Stimulated activated CD4-positive, alpha-beta T cell treated with anti-CD3 and anti-CD28 coated beads, Interleukin-2, amount 100 ng/mL, for 4 hours (primary cell): ENCODE measurements around the gene ACTN4.
"Not testable (repeated sequence)": the region's sequence is repeated elsewhere in the genome, so short reads cannot be mapped to it uniquely, and the experiment has no call there.

Experiments used
- DNase-seq: peaks from one replicate; pipeline ENCODE4 v3.0.0-alpha.2; 2020; ENCODE audit warnings: low read depth

ACTN4 gene

DNA sequence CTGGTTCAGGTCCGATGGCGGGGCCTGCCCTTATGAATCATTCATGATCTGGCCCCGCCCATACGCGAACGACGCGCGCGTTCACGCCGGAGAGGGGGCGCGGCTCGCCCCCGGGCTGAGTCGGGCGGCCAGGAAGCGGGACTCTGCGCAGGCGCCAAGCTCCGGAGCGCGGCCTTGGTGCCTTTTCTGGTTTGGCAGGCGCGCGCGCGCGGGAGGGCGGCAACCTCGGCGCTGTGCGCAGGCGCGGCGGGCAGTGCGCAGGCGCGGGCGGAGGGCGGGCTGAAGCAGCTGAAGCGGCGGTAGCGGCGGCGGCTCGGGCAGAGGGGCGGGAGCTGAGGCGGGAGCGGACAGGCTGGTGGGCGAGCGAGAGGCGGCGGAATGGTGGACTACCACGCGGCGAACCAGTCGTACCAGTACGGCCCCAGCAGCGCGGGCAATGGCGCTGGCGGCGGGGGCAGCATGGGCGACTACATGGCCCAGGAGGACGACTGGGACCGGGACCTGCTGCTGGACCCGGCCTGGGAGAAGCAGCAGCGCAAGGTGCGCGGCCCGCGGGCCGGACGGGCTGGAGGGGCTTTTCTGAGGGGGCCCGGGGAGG is at the start of gene ACTN4:
TSS of gene ACTN4 (plus strand) at position 282 of the 598 bp plus-strand sequence. CDS start at position 379, 97 bp downstream.
- peak; percentile 100 for DNase-seq

- no peak for DNase-seq
Measured at GRCh38 chr19:38599722-38600121, 47.7 kb upstream of the ACTN4 start.

- DNase-seq = not testable (repeated sequence)
Measured at GRCh38 chr19:38602856-38603255, 44.6 kb upstream of the ACTN4 start.

- DNase-seq = no peak
Measured at GRCh38 chr19:38606131-38606530, 41.3 kb upstream of the ACTN4 start.

GRCh38 chr19:38614289-38614688 is 33.2 kb upstream of the ACTN4 start:
- DNase-seq = no peak

DNA sequence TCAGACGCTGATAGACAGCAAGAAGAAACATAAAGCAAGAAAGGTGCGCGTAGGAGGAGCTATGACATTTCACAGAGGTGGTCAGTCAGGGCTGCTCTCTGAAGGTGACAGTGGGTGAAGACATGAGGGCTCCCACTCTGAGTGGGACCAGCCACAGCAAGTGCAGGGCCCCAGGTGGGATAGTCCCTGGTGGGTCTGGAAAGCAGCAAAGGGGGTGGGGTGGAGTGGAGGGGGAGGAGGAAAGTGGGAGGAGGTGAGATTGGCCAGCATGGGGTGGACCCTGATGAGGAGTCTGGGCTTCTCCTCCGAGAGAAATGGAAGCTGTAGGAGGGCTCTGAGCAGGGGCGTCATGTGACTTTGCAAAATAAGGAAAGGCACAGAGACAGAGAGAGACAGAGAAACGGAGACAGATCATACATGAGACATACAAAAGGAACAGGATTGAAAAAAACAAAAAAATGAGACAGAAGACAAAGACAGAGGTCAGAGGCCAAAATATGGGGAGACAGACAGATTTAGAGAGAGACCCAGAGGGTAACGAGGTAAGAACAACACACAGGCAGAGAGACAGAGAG is 32.4 kb upstream of the ACTN4 start:
- DNase-seq = no peak

DNA sequence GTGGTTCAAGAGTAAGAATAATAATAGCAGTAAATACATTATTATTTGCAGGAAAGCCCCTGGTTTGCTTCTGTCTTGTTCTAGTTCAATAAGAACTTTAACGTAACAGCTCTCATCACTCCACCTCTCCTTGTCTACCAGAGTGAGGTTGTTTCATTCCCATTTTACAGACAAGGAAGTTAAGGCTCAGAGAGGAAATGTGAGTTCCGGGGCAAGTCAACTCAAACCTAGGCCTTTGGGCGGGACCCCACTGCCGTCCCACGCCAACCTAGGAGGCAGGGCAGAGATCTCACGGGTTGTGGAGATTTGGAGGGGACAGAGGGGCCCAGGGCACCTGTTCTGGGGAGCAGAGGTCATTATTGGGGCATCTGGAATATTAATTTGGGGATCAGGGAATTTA is 31.2 kb upstream of the ACTN4 start:
- DNase-seq = no peak

- no peak for DNase-seq
Measured at GRCh38 chr19:38617283-38617763, 30.1 kb upstream of the ACTN4 start.

DNA sequence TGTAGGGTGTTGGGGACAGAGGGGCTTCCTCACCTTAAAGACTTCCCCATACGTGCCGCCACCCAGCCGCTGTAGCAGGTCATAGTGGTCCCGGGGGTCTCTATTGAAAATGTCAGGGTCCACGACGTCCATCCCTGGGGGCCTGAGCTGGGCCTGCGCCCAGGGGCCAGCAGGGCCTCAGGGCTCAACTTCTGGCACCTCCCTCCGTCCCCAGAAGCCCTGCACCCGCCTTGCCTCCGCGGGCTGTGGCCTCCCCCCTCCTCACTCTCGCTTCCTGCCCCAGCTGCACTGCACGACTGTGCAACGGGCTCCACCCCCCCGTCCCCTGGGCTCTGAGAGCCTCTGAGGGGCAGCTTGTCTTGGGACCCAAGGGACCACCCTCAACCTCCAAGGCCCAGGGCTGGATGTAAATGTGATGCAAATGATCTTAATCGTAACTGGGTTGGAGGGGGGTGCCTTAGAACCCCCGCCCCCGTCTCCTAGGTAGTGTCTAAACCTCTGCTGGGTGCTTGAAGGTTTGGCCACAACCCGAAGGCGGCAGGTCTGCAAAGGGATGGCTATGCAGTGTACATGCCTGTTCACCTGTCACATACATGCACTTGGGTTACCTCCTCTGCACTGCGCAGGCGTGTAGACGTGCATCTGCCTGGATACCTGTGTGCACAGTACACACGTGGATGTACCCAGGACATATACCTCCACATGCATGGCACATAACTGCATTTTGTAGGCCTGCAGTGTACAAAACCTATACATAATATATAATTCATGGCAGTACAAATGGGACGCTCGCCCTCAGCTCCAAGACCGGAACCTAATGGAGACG is 29.5 kb upstream of the ACTN4 start, which contains the start of gene MAP4K1:
TSS of gene MAP4K1 (minus strand) at position 190 of the 826 bp plus-strand sequence. CDS start at position 132, 58 bp downstream.
- peak; percentile 39 for DNase-seq

DNA sequence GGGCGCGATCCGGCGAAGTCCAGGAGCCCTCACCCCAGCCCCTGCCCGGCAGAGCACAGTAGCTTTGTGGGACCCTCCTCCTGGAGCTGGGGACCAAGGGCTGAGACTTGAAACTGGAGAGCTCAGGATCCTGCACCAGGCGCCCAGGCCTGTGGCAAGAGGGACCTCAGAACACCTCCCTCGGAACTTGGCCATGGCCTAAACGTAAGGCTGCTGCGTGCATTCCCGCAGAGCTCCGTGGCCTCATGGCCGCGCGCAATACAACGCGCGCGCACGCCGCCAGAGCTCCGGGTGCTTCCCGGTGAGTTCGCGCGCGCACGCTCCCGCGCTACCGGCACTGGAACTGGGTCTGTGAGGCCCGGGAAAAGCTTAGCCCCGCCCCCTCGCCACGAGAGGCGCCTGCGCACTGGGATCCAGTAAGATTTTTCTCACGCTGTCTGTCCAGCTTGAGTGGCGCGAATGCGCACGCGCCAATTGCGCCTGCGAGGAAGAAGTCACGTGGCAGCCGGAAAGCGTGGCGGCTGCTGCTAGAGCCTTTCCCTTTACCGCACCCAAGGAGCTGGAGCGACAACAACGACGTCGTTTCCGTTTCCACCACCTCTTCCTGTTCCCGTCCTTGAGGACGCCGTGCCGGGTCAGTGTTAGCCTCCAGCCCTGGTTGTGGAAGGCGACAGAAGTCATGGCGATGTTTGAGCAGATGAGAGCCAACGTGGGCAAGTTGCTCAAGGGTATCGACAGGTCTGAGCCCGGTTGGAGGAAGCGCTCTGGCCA is 28.7 kb upstream of the ACTN4 start, which contains the start of gene EIF3K:
TSS of gene EIF3K (plus strand) at position 599 of the 771 bp plus-strand sequence. CDS start at position 680, 81 bp downstream.
- peak; percentile 95 for DNase-seq

GRCh38 chr19:38619361-38620174 is 27.9 kb upstream of the ACTN4 start:
- DNase-seq = no peak

- DNase-seq = no peak
Measured at GRCh38 chr19:38624822-38625221, 22.6 kb upstream of the ACTN4 start.

- DNase-seq = no peak
Measured at GRCh38 chr19:38626401-38626800, 21.0 kb upstream of the ACTN4 start.

DNA sequence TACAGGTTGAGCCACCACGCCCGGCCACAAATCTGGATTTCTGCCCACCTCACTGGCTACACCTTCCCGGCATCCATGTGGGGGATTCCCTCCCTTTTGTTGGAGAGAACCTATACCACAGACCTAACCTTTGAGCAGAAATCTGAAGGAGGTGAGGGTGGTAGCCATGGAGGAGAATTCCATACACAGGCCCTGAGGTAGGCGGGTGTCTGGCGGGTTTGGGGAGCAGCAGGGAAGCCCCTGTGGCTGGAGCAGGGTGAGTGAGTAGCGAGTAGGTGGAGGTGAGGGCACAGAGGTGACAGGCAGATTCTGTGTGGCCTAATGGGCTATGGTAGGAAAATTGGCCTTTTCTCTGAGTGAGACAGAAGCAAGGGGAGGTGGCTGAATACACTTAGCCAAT is 17.9 kb upstream of the ACTN4 start:
- DNase-seq = no peak

- DNase-seq = not testable (repeated sequence)
Measured at GRCh38 chr19:38631301-38631700, 16.1 kb upstream of the ACTN4 start.

GRCh38 chr19:38631811-38632475 is 15.5 kb upstream of the ACTN4 start:
- DNase-seq = not testable (repeated sequence)

DNA sequence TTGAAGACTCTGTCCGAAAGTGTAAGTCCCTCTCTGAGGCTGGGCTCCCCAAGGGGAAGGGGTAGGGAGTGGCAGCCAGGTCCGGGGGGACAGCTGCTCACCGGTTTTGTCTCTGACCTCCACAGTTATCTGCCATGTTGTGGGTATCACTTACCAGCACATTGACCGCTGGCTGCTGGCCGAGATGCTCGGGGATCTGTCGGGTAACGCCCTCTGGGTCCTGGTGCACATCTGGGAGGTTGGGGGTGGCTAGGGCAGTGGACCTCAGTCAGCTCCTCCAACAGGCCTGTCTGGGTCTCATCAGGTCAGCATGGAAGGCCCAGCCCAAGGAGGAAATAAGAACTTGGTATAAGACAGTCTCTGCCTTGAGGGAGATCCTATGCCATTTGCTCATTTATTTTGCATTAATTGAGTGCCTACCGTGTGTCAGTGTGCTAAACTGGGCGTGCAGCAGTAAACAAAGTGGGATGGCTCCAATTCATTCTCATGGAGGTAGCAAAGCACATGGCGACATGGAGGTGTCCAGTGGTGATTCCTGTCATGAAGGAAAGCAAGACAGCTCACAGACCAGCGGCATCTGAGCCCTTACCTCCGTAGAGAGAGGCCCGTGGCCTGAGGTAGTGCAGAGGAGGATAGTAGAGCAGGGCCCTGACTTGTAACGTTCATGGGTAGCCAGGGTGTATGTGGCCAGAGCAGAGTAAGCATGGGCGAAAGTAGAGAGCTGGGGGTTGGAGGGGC is 14.8 kb upstream of the ACTN4 start:
- DNase-seq = no peak

- DNase-seq = peak; percentile 50
Measured at GRCh38 chr19:38634757-38635482, 12.5 kb upstream of the ACTN4 start.
